H1 (cell line): ENCODE results near the gene CTSL. TPM values are rescaled to one million over a fixed set of nuclear protein-coding genes. Genes with fewer than 3 reads are reported as not detected.

Experiments used
- ASH2L ChIP-seq: fragments of 200-600, 300-600 bp; sonication (generic); IDR thresholded peaks from one replicate; pipeline ENCODE4 v1.7.1; 2017; ENCODE audit warnings: low read length
- POU5F1 ChIP-seq: IDR thresholded peaks from 2 replicates; pipeline ENCODE4 v1.6.1; 2011; ENCODE audit warnings: low read depth, mild to moderate bottlenecking, low read length, moderate library complexity
- RNF2 ChIP-seq: fragments of 200-900, 300-1000 bp; sonication (generic); IDR thresholded peaks from 2 replicates; pipeline ENCODE4 v1.7.1; 2016; ENCODE audit warnings: borderline replicate concordance, low read depth, mild to moderate bottlenecking, antibody characterized with exemption, low read length; ENCODE audit not compliant: poor library complexity, severe bottlenecking; ENCODE audit errors: missing control alignments
- SIN3A ChIP-seq, 2 experiments: IDR thresholded peaks in 1 of 2; conservative IDR thresholded peaks in 1 of 2; 2 replicates each; pipeline ENCODE4 v1.6.1; 2011 to 2012; ENCODE audit warnings: low read length in 2 of 2, improper control_type of control experiment in 1 of 2, low read depth in 1 of 2, mild to moderate bottlenecking in 1 of 2
- SUZ12 ChIP-seq: fragments of 200-600 bp; sonication (generic); IDR thresholded peaks from 2 replicates; pipeline ENCODE4 v1.6.1; 2012; ENCODE audit warnings: mild to moderate bottlenecking, inconsistent platforms, low read length, moderate library complexity, mixed read lengths
- TAF1 ChIP-seq: IDR thresholded peaks from 2 replicates; pipeline ENCODE4 v1.6.1; 2011; ENCODE audit warnings: mild to moderate bottlenecking, low read depth, low read length
- polyA plus RNA-seq, 7 experiments: library from polyadenylated mRNA; depleted of rRNA in 3 of 7; stranded (reverse) in 5 of 7; unstranded in 2 of 7; fragments of >200 nt in 5 of 7; fragments of 200-250 nt in 2 of 7; gene quantifications; 1 replicate in 5 of 7; 2 replicates in 1 of 7; 4 replicates in 1 of 7; pipeline versions ENCODE4 v1.2.1 to v1.2.3, GENCODE V29; 2011 to 2013; ENCODE audit warnings: missing spikeins in 2 of 7, mixed read lengths in 2 of 7
- total RNA-seq: library from RNA; stranded (reverse); fragmentation: NEBNext Ultra II Directional; extraction: Animal tissue kit (Norgen Biotek cat#: 25700); gene quantifications from 2 replicates; pipeline ENCODE4 v1.2.1, GENCODE V29; 2021

The CTSL gene
- total and polyA plus RNA-seq, 2 of the 8 experiments (the other 6 are each of a cell fraction or from before 2014, with no cell fraction given): 34.2 to 38.2 TPM

- TF ChIP-seq RNF2 (no peak), SIN3A (conservative IDR thresholded peaks at IDR 0.05 in 1 of 2, IDR thresholded peaks at IDR 0.05 in 1 of 2; ENCODE audit: low read depth in 1 of 2, low read length in 2 of 2) (no peak), SUZ12 (no peak), ASH2L (no peak), POU5F1 (no peak), TAF1 (no peak)
- TF ChIP-seq, all 59 proteins: peak for 0
These were observed 24.8 kb downstream of the CTSL start (continued) for GRCh38 chr9:87750726-87751125.
